ENCODE results near the gene MYO9A.

Gene MYO9A

DNA sequence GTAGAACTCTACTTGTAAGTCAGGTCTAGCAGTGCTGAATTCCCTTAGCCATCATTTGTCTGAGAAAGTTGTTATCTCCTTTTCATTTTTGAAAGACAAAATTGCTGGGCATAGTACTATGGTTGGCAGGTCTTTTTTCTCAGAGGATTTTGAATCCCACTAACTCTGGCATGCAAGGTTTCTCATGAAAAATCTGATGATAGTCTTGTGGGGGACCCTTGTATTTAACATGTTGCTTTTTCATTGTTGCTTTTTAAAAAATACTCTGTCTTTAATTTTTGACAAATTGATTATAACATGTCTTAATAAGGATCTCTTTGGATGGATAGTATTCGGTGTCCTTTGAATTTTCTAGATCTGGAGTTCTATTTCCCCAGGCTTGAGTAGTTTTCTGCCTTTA lies 186.7 kb downstream of the MYO9A start:
- TF ChIP-seq, protein P1, sequence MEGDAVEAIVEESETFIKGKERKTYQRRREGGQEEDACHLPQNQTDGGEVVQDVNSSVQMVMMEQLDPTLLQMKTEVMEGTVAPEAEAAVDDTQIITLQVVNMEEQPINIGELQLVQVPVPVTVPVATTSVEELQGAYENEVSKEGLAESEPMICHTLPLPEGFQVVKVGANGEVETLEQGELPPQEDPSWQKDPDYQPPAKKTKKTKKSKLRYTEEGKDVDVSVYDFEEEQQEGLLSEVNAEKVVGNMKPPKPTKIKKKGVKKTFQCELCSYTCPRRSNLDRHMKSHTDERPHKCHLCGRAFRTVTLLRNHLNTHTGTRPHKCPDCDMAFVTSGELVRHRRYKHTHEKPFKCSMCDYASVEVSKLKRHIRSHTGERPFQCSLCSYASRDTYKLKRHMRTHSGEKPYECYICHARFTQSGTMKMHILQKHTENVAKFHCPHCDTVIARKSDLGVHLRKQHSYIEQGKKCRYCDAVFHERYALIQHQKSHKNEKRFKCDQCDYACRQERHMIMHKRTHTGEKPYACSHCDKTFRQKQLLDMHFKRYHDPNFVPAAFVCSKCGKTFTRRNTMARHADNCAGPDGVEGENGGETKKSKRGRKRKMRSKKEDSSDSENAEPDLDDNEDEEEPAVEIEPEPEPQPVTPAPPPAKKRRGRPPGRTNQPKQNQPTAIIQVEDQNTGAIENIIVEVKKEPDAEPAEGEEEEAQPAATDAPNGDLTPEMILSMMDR (conservative IDR thresholded peaks at IDR 0.05) = no peak
- TF ChIP-seq ZFX (IDR thresholded peaks at IDR 0.05) = no peak
- no peak overlapping the region for H3K27ac ChIP-seq

- TF ChIP-seq ZFX (IDR thresholded peaks at IDR 0.05) = no peak
- TF ChIP-seq, protein P1 (conservative IDR thresholded peaks at IDR 0.05) = no peak
- no peak overlapping the region for H3K27ac ChIP-seq
Observed at GRCh38 chr15:71925145-71925544, 192.8 kb downstream of the MYO9A start.

DNA sequence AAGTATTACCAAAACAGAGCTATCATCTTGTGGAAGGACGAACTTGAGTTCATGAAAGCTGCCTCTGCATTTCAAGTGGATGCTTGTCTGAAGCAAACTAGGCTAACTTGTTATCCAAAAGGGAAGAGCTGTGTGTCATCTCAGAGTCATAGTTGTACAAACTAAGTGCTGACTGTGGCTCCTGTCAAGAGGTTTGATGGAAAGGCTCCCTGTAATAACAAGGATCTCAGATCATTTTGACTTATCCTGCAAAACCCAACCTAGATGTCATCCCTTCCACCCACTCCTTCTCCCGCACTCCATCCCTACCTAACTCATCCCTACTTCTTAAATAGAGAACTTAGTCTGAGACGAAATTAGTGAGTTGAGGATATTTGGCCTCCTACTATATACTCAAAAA lies 196.8 kb downstream of the MYO9A start:
- TF ChIP-seq, protein P1 (conservative IDR thresholded peaks at IDR 0.05) = no peak
- no peak for TF ChIP-seq ZFX (IDR thresholded peaks at IDR 0.05)

DNA sequence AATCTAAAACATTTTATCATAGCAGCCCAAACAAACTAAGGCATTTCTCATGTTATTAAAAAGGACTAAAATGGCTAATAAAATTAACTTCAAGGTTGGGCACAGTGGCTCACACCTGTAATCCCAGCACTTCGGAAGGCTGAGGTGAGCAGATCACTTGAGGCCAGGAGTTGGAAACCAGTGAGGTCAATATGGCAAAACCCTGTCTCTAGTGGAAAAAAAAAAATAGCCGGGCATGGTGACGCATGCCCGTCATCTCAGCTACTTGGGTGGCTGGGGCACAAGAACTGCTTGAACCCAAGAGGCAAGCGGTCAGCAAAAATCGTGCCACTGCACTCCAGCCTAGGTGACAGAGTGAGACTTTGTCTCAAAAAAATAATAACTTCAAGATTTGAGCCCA lies 197.4 kb downstream of the MYO9A start:
- no peak for TF ChIP-seq ZFX (IDR thresholded peaks at IDR 0.05)
- TF ChIP-seq, protein P1 (conservative IDR thresholded peaks at IDR 0.05) = no peak
- no peak overlapping the region for H3K27ac ChIP-seq

More for the DNA sequence above, 196.8 kb downstream of the MYO9A start:
- H3K27ac ChIP-seq = no peak overlapping the region

DNA sequence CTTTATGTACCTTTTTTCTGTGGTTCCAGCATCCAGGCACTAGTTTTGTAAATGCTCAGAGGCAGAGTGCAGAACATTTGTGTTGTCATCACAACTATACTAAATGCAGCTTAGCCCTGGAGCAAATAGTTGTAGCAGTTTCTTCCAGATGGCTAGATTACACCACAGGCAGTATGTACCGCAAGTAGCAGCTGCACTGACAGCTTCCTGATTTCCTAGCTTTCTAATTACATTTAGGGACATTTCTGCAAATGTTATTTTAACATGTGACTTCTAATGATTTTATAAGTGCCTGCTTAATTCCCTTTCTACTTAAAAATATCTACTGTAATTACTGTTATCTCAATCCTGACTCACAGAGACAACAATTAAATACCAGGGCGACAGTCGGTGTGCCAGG lies 201.1 kb downstream of the MYO9A start:
- TF ChIP-seq ZFX (IDR thresholded peaks at IDR 0.05) = no peak
- TF ChIP-seq, protein P1 (conservative IDR thresholded peaks at IDR 0.05) = no peak
- no peak overlapping the region for H3K27ac ChIP-seq

DNA sequence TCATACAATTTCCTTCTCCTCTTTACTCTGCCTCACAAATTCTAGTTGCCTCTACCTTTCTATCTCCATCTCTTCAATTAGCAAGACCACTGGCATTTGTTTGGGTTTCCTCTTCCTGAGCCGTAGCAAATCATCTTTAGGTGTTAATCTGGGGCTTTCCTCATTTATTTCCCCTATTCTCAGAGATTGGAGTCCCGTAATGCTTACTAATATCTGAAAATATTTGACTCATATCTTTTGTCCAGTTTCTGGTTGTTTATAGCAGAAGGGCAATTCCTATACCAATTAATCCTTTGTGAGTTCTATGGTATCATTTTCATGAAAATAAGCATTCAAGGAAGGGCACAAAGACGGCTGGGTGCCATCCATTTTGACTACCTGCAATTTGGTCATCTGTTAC lies 203.9 kb downstream of the MYO9A start:
- no peak for TF ChIP-seq ZFX (IDR thresholded peaks at IDR 0.05)
- TF ChIP-seq, protein P1 (conservative IDR thresholded peaks at IDR 0.05) = no peak
- H3K27ac ChIP-seq = no peak overlapping the region

DNA sequence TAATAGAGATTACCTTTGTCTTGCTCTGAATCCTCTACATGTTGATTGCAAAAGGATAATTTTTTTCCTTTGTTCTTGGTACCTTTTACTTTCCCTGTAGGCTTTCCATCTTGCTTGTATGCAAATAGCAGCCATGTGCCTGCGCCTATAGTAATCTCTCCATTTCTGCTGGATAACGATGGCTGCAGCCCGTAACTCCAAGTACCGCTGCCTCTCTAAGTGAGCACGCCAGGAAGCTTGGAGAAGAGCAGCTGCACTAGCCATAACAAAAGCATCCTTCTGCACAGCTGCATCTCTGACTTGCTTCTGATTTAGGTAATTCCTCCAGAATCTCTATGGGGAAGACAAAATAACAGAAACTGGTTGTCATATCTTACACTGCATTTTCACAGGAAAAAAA lies 218.3 kb downstream of the MYO9A start:
- no peak overlapping the region for H3K27ac ChIP-seq
- TF ChIP-seq, protein P1 (conservative IDR thresholded peaks at IDR 0.05) = no peak
- no peak for TF ChIP-seq ZFX (IDR thresholded peaks at IDR 0.05)
